WTC11 (cell line): ENCODE results near the gene FAM20A. TPM values are rescaled to one million over a fixed set of nuclear protein-coding genes. Genes with fewer than 3 reads are reported as not detected.

Experiments used
- ATAC-seq: fragments of 200-7000 bp; cut with Tn5 transposase; 2 replicates; pipeline ENCODE4 v1.10.0; 2021; ENCODE audit warnings: mild to moderate bottlenecking, moderate library complexity
- CTCF ChIA-PET: fragments of 300-600 bp; sonication (Branson Sonifier 250); formaldehyde crosslinking; loops from one replicate; lab custom pipeline; 2021; ENCODE audit warnings: antibody characterized with exemption; lab: Charles Lee
- POLR2A ChIA-PET: fragments of 350-600 bp; sonication (Branson Sonifier 250); formaldehyde crosslinking; loops from one replicate; lab custom pipeline; 2021; ENCODE audit warnings: antibody characterized with exemption; lab: Charles Lee
- DNase-seq: peaks from one replicate; pipeline ENCODE4 v3.0.0; 2021; ENCODE audit warnings: low spot score
- H3K27ac Mint-ChIP-seq: 2 replicates; pipeline ENCODE4 v1.8.0; 2021; ENCODE audit warnings: mixed read lengths
- H3K27me3 Mint-ChIP-seq: 2 replicates; pipeline ENCODE4 v1.8.0; 2021; ENCODE audit warnings: low read depth, mild to moderate bottlenecking, moderate library complexity, mixed read lengths
- H3K36me3 Mint-ChIP-seq: 2 replicates; pipeline ENCODE4 v1.8.0; 2021; ENCODE audit warnings: mixed read lengths
- H3K4me1 Mint-ChIP-seq: 2 replicates; pipeline ENCODE4 v1.8.0; 2022; ENCODE audit warnings: mixed read lengths
- H3K4me3 Mint-ChIP-seq: 2 replicates; pipeline ENCODE4 v1.8.0; 2021; ENCODE audit warnings: mild to moderate bottlenecking, moderate library complexity, mixed read lengths
- H3K9me3 Mint-ChIP-seq: 2 replicates; pipeline ENCODE4 v1.8.0; 2021; ENCODE audit warnings: mixed read lengths
- AFF4 ChIP-seq: sonication (generic); formaldehyde crosslinking; IDR thresholded peaks from 2 replicates; pipeline ENCODE4 v1.8.1; 2023; ENCODE audit warnings: mild to moderate bottlenecking, missing genetic modification reagents, borderline replicate concordance
- E2F4 ChIP-seq: sonication (generic); formaldehyde crosslinking; IDR thresholded peaks from 2 replicates; pipeline ENCODE4 v1.8.1; 2022; ENCODE audit warnings: low read depth, mild to moderate bottlenecking, moderate library complexity, missing genetic modification reagents, borderline replicate concordance
- E2F5 ChIP-seq: sonication (generic); formaldehyde crosslinking; IDR thresholded peaks from 2 replicates; pipeline ENCODE4 v1.8.1; 2022; ENCODE audit warnings: mild to moderate bottlenecking, moderate library complexity, missing genetic modification reagents
- ETV6 ChIP-seq: sonication (generic); formaldehyde crosslinking; IDR thresholded peaks from 2 replicates; pipeline ENCODE4 v1.8.1; 2022; ENCODE audit warnings: mild to moderate bottlenecking, missing genetic modification reagents
- HMGA2 ChIP-seq: fragments of 250-450 bp; sonication (Bioruptor Pico); IDR thresholded peaks from 2 replicates; pipeline ENCODE4 v1.4.0; 2021; ENCODE audit warnings: mild to moderate bottlenecking, moderate library complexity
- MXD4 ChIP-seq: fragments of 250-450 bp; sonication (Bioruptor Pico); IDR thresholded peaks from 2 replicates; pipeline ENCODE4 v1.8.0; 2021; ENCODE audit warnings: mild to moderate bottlenecking, moderate library complexity, borderline replicate concordance
- NFE2L1 ChIP-seq: sonication (generic); formaldehyde crosslinking; IDR thresholded peaks from 2 replicates; pipeline ENCODE4 v1.8.1; 2023; ENCODE audit warnings: missing genetic modification reagents
- NR2C2 ChIP-seq: sonication (generic); formaldehyde crosslinking; IDR thresholded peaks from 2 replicates; pipeline ENCODE4 v1.8.0; 2022; ENCODE audit warnings: mild to moderate bottlenecking, missing genetic modification reagents
- PREB ChIP-seq: sonication (generic); formaldehyde crosslinking; IDR thresholded peaks from 2 replicates; pipeline ENCODE4 v1.8.1; 2022; ENCODE audit warnings: mild to moderate bottlenecking, missing genetic modification reagents, moderate library complexity, borderline replicate concordance
- SMAD3 ChIP-seq: sonication (generic); formaldehyde crosslinking; IDR thresholded peaks from 2 replicates; pipeline ENCODE4 v1.8.0; 2022; ENCODE audit warnings: missing genetic modification reagents, mild to moderate bottlenecking, borderline replicate concordance
- SMAD4 ChIP-seq: sonication (generic); formaldehyde crosslinking; IDR thresholded peaks from 2 replicates; pipeline ENCODE4 v1.8.0; 2022; ENCODE audit warnings: mild to moderate bottlenecking, missing genetic modification reagents
- SOX15 ChIP-seq: fragments of 250-450 bp; sonication (Bioruptor Pico); IDR thresholded peaks from 2 replicates; pipeline ENCODE4 v1.9.0; 2021; ENCODE audit warnings: mild to moderate bottlenecking
- ZBTB21 ChIP-seq: sonication (generic); formaldehyde crosslinking; IDR thresholded peaks from 2 replicates; pipeline ENCODE4 v1.8.1; 2023; ENCODE audit warnings: mild to moderate bottlenecking, missing genetic modification reagents, borderline replicate concordance
- ZNF232 ChIP-seq: sonication (generic); formaldehyde crosslinking; IDR thresholded peaks from 2 replicates; pipeline ENCODE4 v1.8.0; 2022; ENCODE audit warnings: mild to moderate bottlenecking, missing genetic modification reagents
- ZNF396 ChIP-seq: fragments of 250-450 bp; sonication (Bioruptor Pico); IDR thresholded peaks from 2 replicates; pipeline ENCODE4 v1.8.0; 2021; ENCODE audit warnings: mild to moderate bottlenecking, moderate library complexity, borderline replicate concordance
- ZNF423 ChIP-seq: fragments of 250-450 bp; sonication (Bioruptor Pico); IDR thresholded peaks from 2 replicates; pipeline ENCODE4 v2.1.2; 2022; ENCODE audit warnings: mild to moderate bottlenecking, moderate library complexity
- ZNF512 ChIP-seq: sonication (generic); formaldehyde crosslinking; IDR thresholded peaks from 2 replicates; pipeline ENCODE4 v1.8.1; 2022; ENCODE audit warnings: missing genetic modification reagents, borderline replicate concordance
- ZNF671 ChIP-seq: fragments of 250-450 bp; sonication (Bioruptor Pico); IDR thresholded peaks from 2 replicates; pipeline ENCODE4 v1.8.0; 2021; ENCODE audit warnings: mild to moderate bottlenecking
- total RNA-seq: library from RNA; stranded (reverse); gene quantifications from 3 replicates; pipeline ENCODE4 v1.2.3, GENCODE V29; 2021
- TF ChIP-seq, protein P1 (sequence below): fragments of 250-450 bp; sonication (Bioruptor Pico); IDR thresholded peaks from 2 replicates; pipeline ENCODE4 v1.9.0; 2021; ENCODE audit warnings: mild to moderate bottlenecking, borderline replicate concordance
- TF ChIP-seq, protein P2 (sequence below): sonication (generic); formaldehyde crosslinking; IDR thresholded peaks from 2 replicates; pipeline ENCODE4 v1.8.0; 2023; ENCODE audit warnings: missing genetic modification reagents, mild to moderate bottlenecking, borderline replicate concordance

The FAM20A gene
- total RNA-seq, 1 experiment from 2014 or later: 5.8 TPM

DNA sequence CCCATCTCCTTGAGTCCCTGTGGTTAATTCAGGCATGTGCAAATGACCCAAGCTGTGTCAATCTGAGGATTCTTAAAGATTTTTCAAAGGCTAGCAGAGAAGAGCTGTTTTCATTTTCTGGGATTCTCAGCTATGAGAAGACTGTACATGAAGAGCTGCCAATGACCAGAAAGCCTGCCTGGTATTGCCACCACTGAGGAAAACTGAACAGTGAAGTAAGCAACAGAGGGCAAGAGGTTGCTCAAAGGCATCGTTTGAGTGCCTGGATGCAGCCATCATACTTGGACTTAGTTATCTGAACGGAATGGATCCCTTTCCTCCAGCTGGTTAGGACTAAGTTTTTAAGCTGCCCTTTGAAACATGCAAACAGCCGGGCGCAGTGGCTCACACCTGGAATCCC, 38.4 kb downstream of the FAM20A start:
- no peaks in the 10 kb centered on the region for H3K4me1 Mint-ChIP-seq
- H3K9me3 Mint-ChIP-seq: no peaks in the 10 kb centered on the region
- ATAC-seq (no peak), DNase-seq (no peak)
- ChIA-PET CTCF (interaction anchor here (0.7 kb wide), 1 partner anchor 164 kb away, joined by 3 read pairs; no protein-coding TSS in a partner anchor), POLR2A (interaction anchor here (0.6 kb wide), 1 partner anchor 37 kb away, joined by 3 read pairs; no protein-coding TSS in a partner anchor)
- H3K27me3 Mint-ChIP-seq: no peaks in the 10 kb centered on the region
- H3K36me3 Mint-ChIP-seq: no peaks in the 10 kb centered on the region; the same call in 1 of the 2 replicates
- no peak overlapping the region for H3K27ac Mint-ChIP-seq
- TF ChIP-seq NR2C2 (CRISPR knock-in tag): no peak
- TF ChIP-seq ZNF671 (CRISPR knock-in tag): no peak
- no peak for TF ChIP-seq HMGA2 (CRISPR knock-in tag)
- no peak for TF ChIP-seq E2F5 (CRISPR knock-in tag)
- TF ChIP-seq, protein P1, sequence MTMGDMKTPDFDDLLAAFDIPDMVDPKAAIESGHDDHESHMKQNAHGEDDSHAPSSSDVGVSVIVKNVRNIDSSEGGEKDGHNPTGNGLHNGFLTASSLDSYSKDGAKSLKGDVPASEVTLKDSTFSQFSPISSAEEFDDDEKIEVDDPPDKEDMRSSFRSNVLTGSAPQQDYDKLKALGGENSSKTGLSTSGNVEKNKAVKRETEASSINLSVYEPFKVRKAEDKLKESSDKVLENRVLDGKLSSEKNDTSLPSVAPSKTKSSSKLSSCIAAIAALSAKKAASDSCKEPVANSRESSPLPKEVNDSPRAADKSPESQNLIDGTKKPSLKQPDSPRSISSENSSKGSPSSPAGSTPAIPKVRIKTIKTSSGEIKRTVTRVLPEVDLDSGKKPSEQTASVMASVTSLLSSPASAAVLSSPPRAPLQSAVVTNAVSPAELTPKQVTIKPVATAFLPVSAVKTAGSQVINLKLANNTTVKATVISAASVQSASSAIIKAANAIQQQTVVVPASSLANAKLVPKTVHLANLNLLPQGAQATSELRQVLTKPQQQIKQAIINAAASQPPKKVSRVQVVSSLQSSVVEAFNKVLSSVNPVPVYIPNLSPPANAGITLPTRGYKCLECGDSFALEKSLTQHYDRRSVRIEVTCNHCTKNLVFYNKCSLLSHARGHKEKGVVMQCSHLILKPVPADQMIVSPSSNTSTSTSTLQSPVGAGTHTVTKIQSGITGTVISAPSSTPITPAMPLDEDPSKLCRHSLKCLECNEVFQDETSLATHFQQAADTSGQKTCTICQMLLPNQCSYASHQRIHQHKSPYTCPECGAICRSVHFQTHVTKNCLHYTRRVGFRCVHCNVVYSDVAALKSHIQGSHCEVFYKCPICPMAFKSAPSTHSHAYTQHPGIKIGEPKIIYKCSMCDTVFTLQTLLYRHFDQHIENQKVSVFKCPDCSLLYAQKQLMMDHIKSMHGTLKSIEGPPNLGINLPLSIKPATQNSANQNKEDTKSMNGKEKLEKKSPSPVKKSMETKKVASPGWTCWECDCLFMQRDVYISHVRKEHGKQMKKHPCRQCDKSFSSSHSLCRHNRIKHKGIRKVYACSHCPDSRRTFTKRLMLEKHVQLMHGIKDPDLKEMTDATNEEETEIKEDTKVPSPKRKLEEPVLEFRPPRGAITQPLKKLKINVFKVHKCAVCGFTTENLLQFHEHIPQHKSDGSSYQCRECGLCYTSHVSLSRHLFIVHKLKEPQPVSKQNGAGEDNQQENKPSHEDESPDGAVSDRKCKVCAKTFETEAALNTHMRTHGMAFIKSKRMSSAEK: no peak
- TF ChIP-seq ZNF423 (CRISPR knock-in tag): no peak
- TF ChIP-seq ZNF396 (CRISPR knock-in tag): no peak
- no peak for TF ChIP-seq SOX15
- TF ChIP-seq AFF4 (CRISPR knock-in tag): no peak
- TF ChIP-seq E2F4 (CRISPR knock-in tag): no peak
- no peak for TF ChIP-seq SMAD3 (CRISPR knock-in tag)
- TF ChIP-seq NFE2L1: no peak
- TF ChIP-seq ZNF232 (CRISPR knock-in tag): no peak
- no peak for TF ChIP-seq PREB (CRISPR knock-in tag)
- TF ChIP-seq ZNF512 (CRISPR knock-in tag): no peak
- TF ChIP-seq ETV6 (CRISPR knock-in tag): no peak
- TF ChIP-seq MXD4: no peak
- TF ChIP-seq, protein P2, sequence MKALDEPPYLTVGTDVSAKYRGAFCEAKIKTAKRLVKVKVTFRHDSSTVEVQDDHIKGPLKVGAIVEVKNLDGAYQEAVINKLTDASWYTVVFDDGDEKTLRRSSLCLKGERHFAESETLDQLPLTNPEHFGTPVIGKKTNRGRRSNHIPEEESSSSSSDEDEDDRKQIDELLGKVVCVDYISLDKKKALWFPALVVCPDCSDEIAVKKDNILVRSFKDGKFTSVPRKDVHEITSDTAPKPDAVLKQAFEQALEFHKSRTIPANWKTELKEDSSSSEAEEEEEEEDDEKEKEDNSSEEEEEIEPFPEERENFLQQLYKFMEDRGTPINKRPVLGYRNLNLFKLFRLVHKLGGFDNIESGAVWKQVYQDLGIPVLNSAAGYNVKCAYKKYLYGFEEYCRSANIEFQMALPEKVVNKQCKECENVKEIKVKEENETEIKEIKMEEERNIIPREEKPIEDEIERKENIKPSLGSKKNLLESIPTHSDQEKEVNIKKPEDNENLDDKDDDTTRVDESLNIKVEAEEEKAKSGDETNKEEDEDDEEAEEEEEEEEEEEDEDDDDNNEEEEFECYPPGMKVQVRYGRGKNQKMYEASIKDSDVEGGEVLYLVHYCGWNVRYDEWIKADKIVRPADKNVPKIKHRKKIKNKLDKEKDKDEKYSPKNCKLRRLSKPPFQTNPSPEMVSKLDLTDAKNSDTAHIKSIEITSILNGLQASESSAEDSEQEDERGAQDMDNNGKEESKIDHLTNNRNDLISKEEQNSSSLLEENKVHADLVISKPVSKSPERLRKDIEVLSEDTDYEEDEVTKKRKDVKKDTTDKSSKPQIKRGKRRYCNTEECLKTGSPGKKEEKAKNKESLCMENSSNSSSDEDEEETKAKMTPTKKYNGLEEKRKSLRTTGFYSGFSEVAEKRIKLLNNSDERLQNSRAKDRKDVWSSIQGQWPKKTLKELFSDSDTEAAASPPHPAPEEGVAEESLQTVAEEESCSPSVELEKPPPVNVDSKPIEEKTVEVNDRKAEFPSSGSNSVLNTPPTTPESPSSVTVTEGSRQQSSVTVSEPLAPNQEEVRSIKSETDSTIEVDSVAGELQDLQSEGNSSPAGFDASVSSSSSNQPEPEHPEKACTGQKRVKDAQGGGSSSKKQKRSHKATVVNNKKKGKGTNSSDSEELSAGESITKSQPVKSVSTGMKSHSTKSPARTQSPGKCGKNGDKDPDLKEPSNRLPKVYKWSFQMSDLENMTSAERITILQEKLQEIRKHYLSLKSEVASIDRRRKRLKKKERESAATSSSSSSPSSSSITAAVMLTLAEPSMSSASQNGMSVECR (CRISPR knock-in tag): no peak
- no peak for TF ChIP-seq SMAD4 (CRISPR knock-in tag)
- no peak for TF ChIP-seq ZBTB21 (CRISPR knock-in tag)
- H3K4me3 Mint-ChIP-seq: no peak overlapping the region
